C4-2B (cell line): ENCODE results near the gene FTSJ1.

ENCODE experiments used
- CTCF ChIP-seq: fragments of 450-650 bp; conservative IDR thresholded peaks from 2 replicates; pipeline ENCODE4 v1.5.1; 2017; ENCODE audit warnings: mild to moderate bottlenecking
- ZFX ChIP-seq: fragments of 450-650 bp; IDR thresholded peaks from 2 replicates; pipeline ENCODE4 v1.6.1; 2017

GRCh38 chrX:48489296-48489695, 13.3 kb downstream of the FTSJ1 start:
- TF ChIP-seq CTCF (no peak), ZFX (no peak)
